ENCODE measurements around the gene BIRC2. TPM values are rescaled to one million over a fixed set of nuclear protein-coding genes. Genes with fewer than 3 reads are reported as not detected.

BIRC2 gene
- total RNA-seq, 1 donor: 76.0 TPM

- no peak for DNase-seq (ENCODE audit: insufficient read length, low spot score, missing footprints)
- Histone ChIP-seq H3K27ac (ENCODE audit: low read depth, low read length) (no peak overlapping the region), H4K20me1 (ENCODE audit: insufficient read depth, low read length) (peaks cover 5% of the 10 kb centered on the region), H2AFZ (ENCODE audit: low read length) (no peak overlapping the region), H3K4me3 (ENCODE audit: insufficient read depth, low read length) (no peak overlapping the region), H3K36me3 (ENCODE audit: insufficient read depth, low read length) (peaks cover 44% of the 10 kb centered on the region), H3K27me3 (ENCODE audit: insufficient read depth, low read length) (no peaks in the 10 kb centered on the region), H3K9me3 (ENCODE audit: low read depth, low read length) (no peaks in the 10 kb centered on the region), H3K4me1 (ENCODE audit: insufficient read depth, low read length) (peaks cover 5% of the 10 kb centered on the region), H3K4me2 (ENCODE audit: insufficient read depth, low read length) (no peak overlapping the region), H3K79me2 (ENCODE audit: insufficient read depth, low read length) (peaks cover 39% of the 10 kb centered on the region)
- TF ChIP-seq CTCF (IDR thresholded peaks at IDR 0.05; ENCODE audit: extremely low read depth, low read depth, low read length): no peak
These were observed 54.9 kb downstream of the BIRC2 start for GRCh38 chr11:102401905-102402304.

- no peak overlapping the region for H3K27ac ChIP-seq (ENCODE audit: low read depth, low read length)
- no peaks in the 10 kb centered on the region for H3K27me3 ChIP-seq (ENCODE audit: insufficient read depth, low read length)
- TF ChIP-seq CTCF (IDR thresholded peaks at IDR 0.05; ENCODE audit: extremely low read depth, low read depth, low read length): no peak
- no peak for DNase-seq (ENCODE audit: insufficient read length, low spot score, missing footprints)
- H3K4me2 ChIP-seq (ENCODE audit: insufficient read depth, low read length): no peak overlapping the region
- peaks cover 5% of the 10 kb centered on the region for H4K20me1 ChIP-seq (ENCODE audit: insufficient read depth, low read length)
- H2AFZ ChIP-seq (ENCODE audit: low read length): no peak overlapping the region
- H3K36me3 ChIP-seq (ENCODE audit: insufficient read depth, low read length): peaks cover 46% of the 10 kb centered on the region
- H3K9me3 ChIP-seq (ENCODE audit: low read depth, low read length): no peaks in the 10 kb centered on the region
- peaks cover 43% of the 10 kb centered on the region for H3K79me2 ChIP-seq (ENCODE audit: insufficient read depth, low read length)
- H3K4me3 ChIP-seq (ENCODE audit: insufficient read depth, low read length): no peak overlapping the region
- H3K4me1 ChIP-seq (ENCODE audit: insufficient read depth, low read length): no peaks in the 10 kb centered on the region
These were observed 55.5 kb downstream of the BIRC2 start for GRCh38 chr11:102402548-102402947.

GRCh38 chr11:102405501-102405900 is 58.5 kb downstream of the BIRC2 start:
- no peak overlapping the region for H3K27ac ChIP-seq (ENCODE audit: low read depth, low read length)
- H3K4me2 ChIP-seq (ENCODE audit: insufficient read depth, low read length): no peak overlapping the region
- peaks cover 34% of the 10 kb centered on the region for H3K79me2 ChIP-seq (ENCODE audit: insufficient read depth, low read length)
- DNase-seq (ENCODE audit: insufficient read length, low spot score, missing footprints): no peak
- no peak overlapping the region for H3K4me3 ChIP-seq (ENCODE audit: insufficient read depth, low read length)
- H3K9me3 ChIP-seq (ENCODE audit: low read depth, low read length): no peaks in the 10 kb centered on the region
- H3K36me3 ChIP-seq (ENCODE audit: insufficient read depth, low read length): peaks cover 32% of the 10 kb centered on the region
- peaks cover 6% of the 10 kb centered on the region for H3K4me1 ChIP-seq (ENCODE audit: insufficient read depth, low read length)
- no peak for TF ChIP-seq CTCF (IDR thresholded peaks at IDR 0.05; ENCODE audit: extremely low read depth, low read depth, low read length)
- no peaks in the 10 kb centered on the region for H3K27me3 ChIP-seq (ENCODE audit: insufficient read depth, low read length)
- peaks cover 9% of the 10 kb centered on the region for H4K20me1 ChIP-seq (ENCODE audit: insufficient read depth, low read length)
- no peak overlapping the region for H2AFZ ChIP-seq (ENCODE audit: low read length)

- Histone ChIP-seq H3K36me3 (ENCODE audit: insufficient read depth, low read length) (peaks cover 26% of the 10 kb centered on the region), H3K4me3 (ENCODE audit: insufficient read depth, low read length) (no peak overlapping the region), H3K9me3 (ENCODE audit: low read depth, low read length) (no peaks in the 10 kb centered on the region), H4K20me1 (ENCODE audit: insufficient read depth, low read length) (peaks cover 12% of the 10 kb centered on the region), H3K27me3 (ENCODE audit: insufficient read depth, low read length) (no peaks in the 10 kb centered on the region), H2AFZ (ENCODE audit: low read length) (no peak overlapping the region), H3K4me2 (ENCODE audit: insufficient read depth, low read length) (no peak overlapping the region), H3K4me1 (ENCODE audit: insufficient read depth, low read length) (peaks cover 10% of the 10 kb centered on the region), H3K27ac (ENCODE audit: low read depth, low read length) (no peak overlapping the region), H3K79me2 (ENCODE audit: insufficient read depth, low read length) (peaks cover 34% of the 10 kb centered on the region)
- TF ChIP-seq CTCF (IDR thresholded peaks at IDR 0.05; ENCODE audit: extremely low read depth, low read depth, low read length): no peak
- DNase-seq (ENCODE audit: insufficient read length, low spot score, missing footprints): no peak
These were observed 59.1 kb downstream of the BIRC2 start for GRCh38 chr11:102406099-102406498.
